Stimulated activated naive CD8-positive, alpha-beta T cell treated with anti-CD3 and anti-CD28 coated beads, Interleukin-15, Interleukin-2, amounts not matched to agents 100 U/mL and 50 U/mL, for 24 hours (primary cell): ENCODE results near the gene CEACAM19.
"Not testable (repeated sequence)": the region's sequence is repeated elsewhere in the genome, so short reads cannot be mapped to it uniquely, and the experiment has no call there.

Experiments
- ATAC-seq: fragments of 150-1000 bp; cut with Tn5 transposase; one replicate; pipeline ENCODE4 v1.10.0; 2021
- DNase-seq: peaks from one replicate; pipeline ENCODE4 v3.0.0; 2021

The CEACAM19 gene, protein sequence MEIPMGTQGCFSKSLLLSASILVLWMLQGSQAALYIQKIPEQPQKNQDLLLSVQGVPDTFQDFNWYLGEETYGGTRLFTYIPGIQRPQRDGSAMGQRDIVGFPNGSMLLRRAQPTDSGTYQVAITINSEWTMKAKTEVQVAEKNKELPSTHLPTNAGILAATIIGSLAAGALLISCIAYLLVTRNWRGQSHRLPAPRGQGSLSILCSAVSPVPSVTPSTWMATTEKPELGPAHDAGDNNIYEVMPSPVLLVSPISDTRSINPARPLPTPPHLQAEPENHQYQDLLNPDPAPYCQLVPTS

DNA sequence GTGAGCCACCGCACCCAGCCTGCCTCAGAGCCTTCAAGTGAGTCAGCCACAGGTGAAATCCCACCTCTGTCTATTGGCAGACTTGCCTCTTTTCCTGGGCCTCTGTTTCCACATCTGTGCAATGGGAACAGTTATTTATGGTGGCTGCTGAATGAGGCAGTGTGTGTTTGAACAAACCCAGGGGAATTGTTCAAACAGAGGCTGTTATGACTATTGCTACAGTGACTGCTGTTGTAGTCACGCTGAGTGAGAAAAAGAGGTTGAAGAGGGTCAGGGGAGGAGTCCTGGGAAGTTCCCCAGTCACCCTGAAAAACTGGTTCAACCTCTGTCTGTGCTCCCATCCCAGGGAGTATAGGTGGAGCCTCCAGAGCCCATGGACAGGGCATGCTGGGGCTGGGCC is at the start of gene CEACAM19:
CEACAM19 (plus strand) TSS at position 83 of the 400 bp plus-strand sequence. CDS start 450 bp downstream, outside the sequence.
- DNase-seq (no peak), ATAC-seq (no peak)

DNA sequence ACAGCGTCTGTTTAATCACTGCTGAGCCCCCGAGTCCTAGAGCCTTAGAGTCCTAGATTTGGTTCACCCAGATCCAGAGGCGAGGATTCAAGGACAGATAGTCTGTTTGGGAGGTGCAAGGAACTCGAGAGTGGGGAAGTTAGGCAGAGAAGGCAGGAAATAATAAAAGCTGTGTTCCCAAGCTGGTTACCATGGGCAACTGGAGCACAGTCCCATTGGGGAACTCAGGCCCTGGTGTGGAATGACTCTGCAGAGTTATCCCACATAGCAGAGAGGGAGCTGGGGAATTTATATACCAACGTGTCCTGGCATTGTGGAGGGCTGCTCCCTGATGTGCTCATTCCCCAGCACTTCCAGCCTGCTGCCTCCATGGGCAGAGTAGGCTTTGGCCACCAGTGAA is 48.2 kb upstream of the CEACAM19 start:
- DNase-seq (no peak), ATAC-seq (no peak)

DNA sequence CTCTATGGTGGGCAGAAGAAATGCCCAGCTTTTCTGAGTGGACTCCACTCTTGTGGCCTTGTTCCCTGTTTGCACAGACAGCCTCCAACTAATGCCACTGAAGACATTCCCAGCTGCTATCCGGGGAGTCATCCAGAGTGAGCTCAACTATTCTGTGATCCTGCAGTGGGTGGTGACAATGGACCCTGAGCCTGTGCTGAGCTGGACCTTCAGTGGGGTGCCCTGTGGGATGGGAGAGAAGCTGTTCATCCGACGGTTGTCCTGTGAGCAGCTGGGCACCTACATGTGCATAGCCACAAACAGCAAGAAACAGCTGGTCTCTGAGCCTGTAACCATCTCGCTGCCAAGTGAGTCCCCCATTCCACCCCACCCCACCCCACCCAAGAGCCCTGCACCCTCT is 47.7 kb upstream of the CEACAM19 start:
- ATAC-seq (no peak), DNase-seq (no peak)

DNA sequence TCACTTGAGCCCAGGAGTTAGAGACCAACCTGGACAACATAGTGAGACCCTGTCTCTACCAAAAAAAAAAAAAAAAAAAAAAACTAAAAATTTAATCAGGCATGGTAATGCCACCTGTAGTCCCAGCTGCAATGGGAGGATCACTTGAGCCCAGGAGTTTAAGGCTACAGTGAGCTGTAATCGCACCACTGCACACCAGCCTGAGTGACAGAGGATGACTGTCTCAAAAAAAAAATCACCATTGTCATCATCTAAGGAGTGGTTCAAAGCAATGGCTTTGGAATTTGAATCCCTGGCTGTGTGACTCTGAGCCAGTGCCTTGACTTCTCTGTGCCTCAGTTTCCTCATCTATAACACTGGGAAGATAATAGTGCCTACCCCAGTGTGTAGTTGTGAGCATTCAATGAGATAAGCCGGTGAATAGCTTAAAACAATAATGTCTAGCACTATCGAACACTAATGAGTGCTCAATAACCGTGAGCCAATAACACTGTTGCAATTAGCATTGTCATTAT is 46.4 kb upstream of the CEACAM19 start:
- no peak for ATAC-seq
- no peak for DNase-seq

DNA sequence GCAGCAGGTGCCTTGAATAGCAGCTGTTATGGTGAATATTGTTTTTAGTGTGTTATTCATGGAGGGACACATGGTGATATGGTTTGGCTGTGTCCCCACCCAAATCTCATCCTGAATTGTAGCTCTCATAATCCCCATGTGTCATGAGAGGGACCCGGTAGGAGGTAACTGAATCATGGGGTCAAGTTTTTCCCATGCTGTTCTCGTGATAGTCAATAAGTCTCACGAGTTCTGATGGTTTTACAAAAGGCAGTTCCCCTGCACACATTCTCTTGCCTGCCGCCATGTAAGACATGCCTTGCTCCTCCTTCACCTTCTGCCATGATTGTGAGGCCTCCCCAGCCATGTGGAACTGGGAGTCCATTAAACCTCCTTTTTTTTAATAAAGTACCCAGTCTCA is 45.6 kb upstream of the CEACAM19 start:
- DNase-seq, ATAC-seq: not testable (repeated sequence)

DNA sequence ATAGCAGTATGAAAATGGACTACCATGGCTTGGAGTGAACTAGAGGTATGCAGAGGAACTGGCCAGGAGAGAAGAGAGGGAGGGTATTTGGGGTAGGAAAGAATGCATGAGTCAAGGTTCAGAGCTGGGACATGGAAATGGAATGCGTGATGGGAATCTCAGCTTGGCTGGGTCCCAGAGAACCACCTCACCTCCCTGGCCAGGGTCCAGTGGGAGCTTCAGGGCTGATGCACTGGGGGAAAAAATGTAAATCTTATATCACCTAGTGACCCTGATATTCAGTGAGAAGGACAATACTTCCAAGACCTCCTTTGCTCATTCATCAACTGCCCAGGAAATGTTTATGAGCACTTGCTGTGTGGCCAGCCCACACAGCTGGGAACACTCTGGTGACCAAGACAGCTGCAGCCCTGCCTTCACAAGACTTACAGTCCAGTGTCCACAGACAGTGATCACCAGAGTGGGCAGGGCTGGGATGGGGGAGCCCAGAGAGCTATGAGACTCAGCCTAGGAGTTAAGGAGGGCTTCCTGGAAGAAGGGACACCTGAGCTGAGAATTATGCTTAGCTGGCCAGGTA is 45.1 kb upstream of the CEACAM19 start:
- DNase-seq (no peak), ATAC-seq (no peak)

DNA sequence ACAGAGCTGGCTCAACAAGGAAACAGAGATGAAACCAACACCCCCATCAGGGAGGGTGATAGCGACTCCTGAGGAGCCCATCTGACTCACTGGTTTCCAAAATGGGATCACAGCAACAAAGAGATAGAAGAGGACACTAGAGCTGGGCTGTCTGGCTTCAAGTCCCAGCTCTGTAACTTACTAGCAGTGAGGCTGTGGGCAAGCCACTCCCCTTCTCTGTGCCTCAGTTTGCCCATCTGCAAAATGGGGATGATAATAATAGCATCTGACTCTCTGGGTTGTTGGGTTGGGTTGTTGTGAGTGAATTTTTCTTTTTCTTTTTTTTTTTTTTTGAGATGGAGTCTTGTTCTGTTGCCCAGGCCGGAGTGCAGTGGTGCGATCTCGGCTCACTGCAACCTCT is 43.7 kb upstream of the CEACAM19 start:
- ATAC-seq (no peak), DNase-seq (no peak)

DNA sequence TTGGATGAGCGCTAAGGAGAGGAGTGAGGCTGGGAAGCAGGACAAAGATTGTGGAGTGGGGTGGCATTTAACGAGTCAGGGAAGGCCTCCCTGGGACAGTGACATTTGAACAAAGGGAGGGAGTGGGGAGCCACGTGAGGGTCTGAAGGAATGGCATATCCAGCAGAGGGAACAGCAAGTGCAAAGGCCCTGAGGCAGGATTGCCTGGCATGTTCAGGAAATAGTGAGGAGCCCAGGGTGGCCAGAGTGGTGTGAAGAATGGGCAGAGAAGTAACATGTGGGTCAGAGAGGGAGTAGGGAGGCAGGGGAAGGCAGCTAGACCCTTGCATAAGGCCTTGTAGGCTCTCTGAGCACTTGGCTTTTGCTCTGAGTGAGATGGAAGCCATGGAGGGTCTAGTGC is 42.5 kb upstream of the CEACAM19 start:
- DNase-seq (no peak), ATAC-seq (no peak)

DNA sequence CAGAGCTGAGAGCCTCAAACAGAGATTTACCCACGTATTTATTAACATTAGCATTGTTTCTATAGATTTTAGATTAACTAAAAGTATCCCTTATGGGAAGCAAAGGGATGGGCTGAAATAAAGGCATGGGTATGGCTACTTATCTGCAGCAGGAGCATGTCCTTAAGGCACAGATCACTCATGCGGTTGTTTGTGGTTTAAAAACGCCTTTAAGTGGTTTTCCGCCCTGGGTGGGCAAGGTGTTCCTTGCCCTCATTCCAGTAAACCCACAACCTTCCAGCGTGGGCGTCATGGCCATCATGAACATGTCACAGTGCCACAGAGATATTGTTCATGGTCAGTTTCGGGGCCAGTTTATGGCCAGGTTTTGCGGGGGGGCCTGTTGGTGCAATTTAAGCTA is 39.7 kb upstream of the CEACAM19 start:
- not testable (repeated sequence) for DNase-seq

DNA sequence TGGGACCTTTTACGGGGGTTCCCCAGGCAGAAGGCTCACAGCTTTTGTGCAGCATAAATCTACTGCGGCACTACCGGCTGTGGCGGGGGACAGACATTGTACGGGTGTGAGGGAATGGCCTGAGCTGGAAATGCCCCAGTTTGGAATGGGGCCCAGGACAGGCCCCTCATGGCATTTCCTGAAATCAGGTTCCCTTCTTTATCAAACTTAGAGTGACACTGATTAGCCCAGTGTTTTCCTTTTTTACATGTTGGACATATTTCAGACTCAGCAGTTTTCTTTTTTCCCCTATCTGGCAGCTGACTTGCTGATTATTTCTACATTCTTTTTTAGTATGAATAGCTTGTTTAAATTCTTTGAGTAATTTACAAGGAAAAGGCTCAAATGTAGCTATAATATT is 37.2 kb upstream of the CEACAM19 start:
- not testable (repeated sequence) for ATAC-seq, DNase-seq

More for the DNA sequence above, 39.7 kb upstream of the CEACAM19 start:
- ATAC-seq = not testable (repeated sequence)

DNA sequence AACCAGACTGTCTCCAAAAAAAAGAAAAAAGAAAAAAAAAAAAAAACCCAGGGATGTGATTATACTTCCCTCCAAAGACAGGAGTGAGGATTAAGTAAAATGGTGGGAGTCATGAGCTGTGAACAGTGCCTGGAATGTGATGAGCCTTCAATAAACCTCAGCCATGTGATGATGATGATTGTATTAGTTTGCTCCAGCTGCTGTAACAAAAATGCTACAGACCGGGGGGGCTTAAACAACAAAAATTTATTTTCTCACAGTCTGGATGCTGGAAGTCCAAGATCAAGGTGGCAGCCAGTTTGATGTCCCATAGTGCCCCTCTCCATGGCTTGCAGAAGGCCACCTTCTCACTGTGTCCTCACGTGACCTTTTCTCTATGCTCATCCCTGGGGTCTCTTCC is 36.5 kb upstream of the CEACAM19 start:
- no peak for ATAC-seq
- DNase-seq = no peak

DNA sequence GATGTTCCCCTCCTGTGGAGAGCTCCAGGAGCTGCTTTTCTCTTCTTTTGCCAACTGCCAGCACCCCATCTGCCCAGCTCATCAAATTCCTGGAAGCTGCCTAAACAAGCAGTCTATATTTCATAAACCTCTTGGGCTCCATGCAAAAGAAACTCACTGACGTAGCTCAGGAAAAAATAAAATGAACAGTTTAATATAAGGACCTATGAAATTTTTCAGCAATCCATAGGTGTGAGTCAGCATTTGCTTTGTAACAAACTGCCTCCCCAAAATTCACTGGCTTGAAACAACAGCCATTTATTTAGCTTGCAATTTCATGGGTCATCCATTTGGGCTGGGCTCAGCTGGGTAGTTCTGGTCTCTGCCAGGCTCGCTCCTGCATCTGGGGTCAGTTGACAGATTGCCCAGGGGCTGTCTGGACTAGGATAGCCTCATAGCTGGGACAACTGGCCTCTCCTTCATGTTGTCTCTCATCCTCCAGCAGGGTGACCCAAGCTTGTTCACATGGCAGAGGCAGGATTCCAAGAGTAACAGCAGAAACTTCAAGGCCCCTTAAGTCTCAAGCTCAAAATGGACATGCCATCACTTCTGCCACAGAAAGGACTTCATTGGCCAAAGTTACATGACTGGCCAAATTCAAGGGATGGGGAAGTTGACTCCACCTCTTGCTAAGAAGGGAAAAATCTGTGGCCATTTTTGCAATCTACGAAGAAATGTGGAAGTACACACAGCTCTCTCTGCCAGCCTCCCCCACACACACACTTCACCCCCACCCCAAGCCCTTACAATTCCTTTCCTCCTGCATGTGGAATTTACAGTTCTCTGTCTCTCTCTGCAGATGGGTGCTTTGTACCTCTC is 35.5 kb upstream of the CEACAM19 start:
- ATAC-seq (no peak), DNase-seq (no peak)

DNA sequence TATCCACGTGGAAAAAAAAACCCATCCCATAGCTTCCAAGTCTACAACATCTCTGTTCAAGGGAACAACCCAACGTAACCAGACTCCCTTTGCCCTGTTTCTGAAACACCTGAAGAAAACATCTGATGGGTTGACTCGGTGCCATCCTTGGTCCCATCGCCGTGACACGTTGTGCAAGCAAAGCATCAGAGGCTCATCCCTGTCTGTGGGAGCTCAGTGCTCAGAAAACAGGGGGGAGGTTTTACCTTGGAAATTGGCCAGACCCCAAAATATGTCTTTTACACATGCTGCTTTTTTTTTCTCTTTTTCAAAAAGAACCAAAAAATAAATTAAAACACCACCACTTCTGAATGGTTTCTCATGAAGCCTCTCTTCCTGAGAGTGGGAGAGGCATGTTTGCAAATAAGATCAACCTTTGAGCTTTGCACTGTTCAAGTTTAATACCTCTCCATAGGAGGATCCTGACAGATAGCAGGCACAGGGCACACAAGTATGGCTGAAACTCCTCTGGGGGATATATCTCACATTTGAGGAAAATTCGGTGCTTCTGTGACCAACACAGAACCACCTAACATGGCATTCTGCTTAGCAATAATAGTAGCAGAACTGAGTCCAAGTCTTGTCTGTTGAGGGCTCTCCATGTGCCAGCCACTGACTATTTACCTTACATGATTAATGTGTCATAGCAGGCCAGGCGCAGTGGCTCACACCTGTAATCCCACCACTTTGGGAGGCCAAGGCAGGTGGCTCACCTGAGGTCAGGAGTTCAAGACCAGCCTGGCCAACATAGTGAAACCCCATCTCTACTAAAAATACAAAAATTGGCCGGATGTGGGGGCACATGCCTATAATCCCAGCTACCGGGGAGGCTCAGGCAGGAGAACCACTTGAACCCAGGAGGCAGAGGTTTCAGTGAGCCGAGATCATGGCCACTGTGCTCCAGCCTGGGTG is 34.6 kb upstream of the CEACAM19 start:
- ATAC-seq (no peak), DNase-seq (no peak)

DNA sequence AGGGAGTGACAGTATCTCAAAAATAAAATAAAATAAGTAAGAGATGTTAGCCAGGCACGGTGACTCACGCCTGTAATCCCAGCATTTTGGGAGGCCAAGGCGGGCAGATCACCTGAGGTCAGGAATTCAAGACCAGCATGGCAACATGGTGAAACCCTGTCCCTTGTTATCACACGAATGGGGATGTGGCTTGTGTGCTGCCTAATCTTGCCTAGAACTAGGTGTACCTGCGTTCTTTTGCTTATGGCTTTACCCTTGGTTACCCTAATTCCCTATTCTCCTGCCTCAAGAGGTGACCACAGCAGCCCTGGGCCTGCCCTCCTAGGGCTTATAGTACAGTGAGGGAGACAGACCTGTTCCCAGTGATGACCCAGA is 33.9 kb upstream of the CEACAM19 start:
- no peak for DNase-seq
- no peak for ATAC-seq

DNA sequence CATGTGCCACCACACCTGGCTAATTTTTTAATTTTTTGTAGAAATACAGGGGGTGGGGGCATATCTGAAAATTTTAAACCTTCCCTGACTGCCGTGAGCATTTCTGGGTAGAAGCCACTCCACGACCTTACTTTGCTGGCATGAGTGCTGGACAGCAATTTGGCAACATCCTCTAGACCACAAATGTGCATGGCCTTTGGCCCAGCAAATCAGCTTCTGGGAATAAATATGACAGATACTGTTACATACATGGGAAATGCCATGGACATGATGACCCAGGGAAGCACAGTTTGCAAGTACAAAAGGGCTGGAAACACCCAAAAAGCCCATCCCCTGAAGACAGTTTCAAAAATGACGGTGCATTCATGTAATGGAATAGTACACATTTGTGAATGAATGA is 30.8 kb upstream of the CEACAM19 start:
- no peak for DNase-seq

DNA sequence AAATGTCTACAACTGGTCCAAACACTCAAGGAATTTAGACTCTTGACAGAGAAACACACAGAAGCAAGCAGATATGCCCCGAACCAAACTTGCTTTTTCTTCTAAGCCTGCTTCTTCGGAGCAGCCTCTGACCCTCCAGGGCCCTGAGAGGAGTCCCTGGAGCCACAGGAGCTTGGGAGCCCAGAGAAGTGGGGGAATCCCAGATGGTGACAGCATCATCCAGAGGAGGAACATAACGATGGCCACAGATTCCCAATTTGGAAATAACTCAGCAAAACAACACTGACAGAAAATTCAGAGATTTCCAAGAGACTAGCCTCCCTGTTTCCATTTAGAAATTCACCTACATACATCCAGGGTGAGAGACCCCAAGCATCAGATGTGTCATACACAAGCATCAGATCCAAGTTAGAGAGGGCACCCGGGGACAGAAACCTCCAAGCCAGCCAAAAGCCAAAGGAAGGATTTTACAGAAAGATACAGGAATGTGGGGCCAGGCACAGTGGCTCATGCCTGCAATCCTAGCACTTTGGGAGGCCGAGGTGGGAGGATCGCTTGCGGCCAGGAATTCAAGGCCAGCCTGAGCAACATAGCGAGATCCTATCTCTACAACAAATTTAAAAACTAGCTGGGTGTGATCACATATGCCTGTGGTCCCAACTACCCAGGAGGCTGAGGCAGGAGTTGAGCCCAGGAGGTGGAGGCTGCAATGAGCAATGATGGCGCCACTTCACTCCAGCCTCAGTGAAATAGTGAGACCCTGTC is 29.6 kb upstream of the CEACAM19 start:
- DNase-seq (no peak), ATAC-seq (no peak)

More for the DNA sequence above, 30.8 kb upstream of the CEACAM19 start:
- no peak for ATAC-seq

DNA sequence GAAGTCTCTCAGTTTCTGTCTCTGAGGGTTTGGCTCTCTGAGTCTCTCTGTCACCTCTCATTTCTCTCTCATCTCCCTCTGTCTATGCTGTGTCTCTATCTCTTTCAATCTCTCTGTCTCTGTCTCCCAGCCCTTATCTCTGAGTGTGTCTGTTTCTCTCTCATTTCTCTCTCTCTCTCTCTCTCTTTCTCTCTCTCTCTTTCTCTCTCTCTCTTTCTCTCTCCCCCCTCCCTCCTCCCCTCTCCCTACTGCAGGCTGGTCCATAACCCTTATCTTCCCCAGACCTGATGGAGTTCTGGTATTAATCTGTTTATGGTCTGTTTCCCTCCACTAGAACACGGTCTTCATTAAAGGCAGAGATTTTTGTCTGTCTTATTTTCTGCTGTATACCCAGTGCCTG is 28.9 kb upstream of the CEACAM19 start:
- ATAC-seq (no peak), DNase-seq (no peak)

DNA sequence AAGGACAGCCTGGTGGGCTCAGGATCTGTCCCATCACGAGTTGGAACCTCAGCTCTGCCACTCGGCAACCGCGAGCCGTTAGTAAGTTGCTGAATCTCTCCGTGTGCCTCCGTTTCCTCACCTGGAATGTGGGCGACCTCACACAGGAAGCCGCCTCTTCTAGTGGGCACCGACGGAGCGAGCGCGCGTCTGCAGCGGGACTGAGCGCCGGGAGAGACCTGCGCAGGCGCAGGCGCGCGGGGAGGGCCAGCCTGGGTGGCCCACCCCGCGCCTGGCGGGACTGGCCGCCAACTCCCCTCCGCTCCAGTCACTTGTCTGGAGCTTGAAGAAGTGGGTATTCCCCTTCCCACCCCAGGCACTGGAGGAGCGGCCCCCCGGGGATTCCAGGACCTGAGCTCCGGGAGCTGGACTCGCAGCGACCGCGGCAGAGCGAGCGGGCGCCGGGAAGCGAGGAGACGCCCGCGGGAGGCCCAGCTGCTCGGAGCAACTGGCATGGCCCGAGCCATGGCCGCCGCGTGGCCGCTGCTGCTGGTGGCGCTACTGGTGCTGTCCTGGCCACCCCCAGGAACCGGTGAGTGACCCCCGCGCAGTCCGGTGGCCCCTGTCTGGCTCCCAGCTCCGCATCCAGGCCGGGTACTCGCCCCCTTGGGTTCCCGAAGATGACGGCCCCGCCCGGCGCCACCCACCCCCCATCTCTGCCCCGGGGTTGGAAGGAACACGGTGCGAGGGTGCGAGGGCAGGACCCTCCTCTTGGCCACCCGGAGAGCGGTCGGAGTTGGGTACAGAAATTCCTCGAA is 27.5 kb upstream of the CEACAM19 start, which contains the start of gene PVR:
PVR (plus strand) TSS at position 306 of the 797 bp plus-strand sequence; CDS start at position 493, 187 bp downstream.
- peak; percentile 72 for DNase-seq

DNA sequence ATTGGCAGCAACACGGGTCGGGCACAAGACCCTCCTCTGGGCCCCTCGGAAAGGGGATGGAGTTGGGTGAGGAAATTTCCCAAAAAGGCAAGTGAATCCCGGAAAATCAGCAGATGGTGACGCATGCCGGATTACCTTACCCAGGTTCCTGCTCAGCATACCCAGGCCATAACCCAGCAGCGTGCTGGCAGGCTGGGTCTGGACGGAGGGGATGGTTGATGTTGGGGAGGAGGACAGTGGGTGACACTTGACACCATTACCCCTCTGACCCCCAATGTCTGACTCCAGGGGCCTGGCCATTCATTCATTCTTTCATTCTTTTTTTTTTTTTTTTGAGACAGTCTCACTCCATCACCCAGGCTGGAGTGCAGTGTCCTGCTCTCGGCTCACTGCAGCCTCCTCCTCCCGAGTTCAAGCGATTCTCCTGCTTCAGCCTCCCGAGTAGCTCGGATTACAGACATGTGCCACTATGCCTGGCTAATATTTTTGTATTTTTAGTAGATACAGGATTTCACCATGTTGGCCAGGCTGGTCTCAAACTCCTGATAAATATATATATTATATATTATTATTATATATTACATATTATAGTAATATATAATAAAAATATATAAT is 26.8 kb upstream of the CEACAM19 start:
- DNase-seq = peak; percentile 22
- no peak for ATAC-seq

More for the DNA sequence above, 27.5 kb upstream of the CEACAM19 start, which contains the start of gene PVR:
- ATAC-seq = peak; percentile 84
